ENCODE results near the gene GABBR2. TPM values are rescaled to one million over a fixed set of nuclear protein-coding genes. Genes with fewer than 3 reads are reported as not detected.

Gene GABBR2
- total and polyA plus RNA-seq, 2 donors (not counting 1 experiment from before 2014, with no cell fraction given): 0.03 TPM; not detected in 1

DNA sequence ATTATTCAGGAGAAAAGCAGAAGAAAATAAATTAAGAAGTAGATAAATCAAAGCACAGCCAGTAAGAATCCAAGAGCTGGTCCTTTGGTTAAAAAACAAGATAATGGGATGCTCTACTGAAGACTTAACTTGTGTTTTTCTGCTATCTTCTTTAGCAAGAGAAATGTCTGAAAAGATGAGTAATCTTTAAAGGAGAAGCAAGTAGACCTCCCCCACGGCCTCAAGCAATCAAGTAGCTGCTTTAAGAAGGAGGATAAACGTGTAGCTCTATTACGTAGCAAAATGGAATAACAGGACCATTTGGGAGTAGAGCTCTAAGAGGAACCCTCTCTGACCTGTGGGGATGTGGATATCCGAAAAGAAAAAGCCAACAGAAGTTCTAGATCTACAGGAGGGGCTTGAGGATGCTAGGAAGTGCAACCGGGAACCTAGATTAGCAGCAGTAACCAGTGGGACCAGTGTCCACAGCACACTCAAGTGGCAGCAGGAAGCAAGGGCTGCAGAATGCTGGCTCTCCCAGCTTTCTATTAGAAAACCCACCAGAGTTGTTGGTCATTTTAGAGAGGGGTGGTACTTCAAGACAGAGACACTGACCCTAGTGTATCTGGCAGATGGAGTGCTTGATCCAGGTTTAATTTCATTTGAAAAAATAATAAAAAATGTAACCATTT, 185.4 kb downstream of the GABBR2 start:
- H3K4me3 Mint-ChIP-seq: no peak overlapping the region
- ChIA-PET CTCF (interaction anchor here (0.6 kb wide), 1 partner anchor 448 kb away, joined by 3 read pairs; no protein-coding TSS in a partner anchor), POLR2A (no interaction called here)
- peaks cover 40% of the 10 kb centered on the region for H3K27me3 Mint-ChIP-seq
- Histone ChIP-seq H3K79me2 (ENCODE audit: control insufficient read depth, insufficient read depth, low read length) (no peaks in the 10 kb centered on the region), H3K27ac (ENCODE audit: low read length in 2 of 2) (no peak overlapping the region), H2AFZ (ENCODE audit: insufficient read depth, low read depth, low read length, poor library complexity, severe bottlenecking) (no peak overlapping the region), H3K9me3 (ENCODE audit: control extremely low read depth in 1 of 3, control insufficient read depth in 2 of 3, insufficient read depth in 1 of 3, low read length in 2 of 3) (no peaks in the 10 kb centered on the region), H3K4me1 (ENCODE audit: control insufficient read depth in 2 of 2, insufficient read depth in 2 of 2, low read length in 2 of 2) (no peaks in the 10 kb centered on the region), H3K27me3 (replicated peaks in 1 of 4; ENCODE audit: control extremely low read depth in 1 of 4, control insufficient read depth in 3 of 4, insufficient read depth in 4 of 4, low read length in 3 of 4) (peaks cover 0 to 12% (median 5%) of the 10 kb centered on the region in 4 experiments), H3K9ac (ENCODE audit: low read length) (no peak overlapping the region), H3K4me3 (ENCODE audit: control extremely low read depth in 1 of 5, extremely low read depth in 1 of 5, insufficient read depth in 1 of 5, low read depth in 2 of 5, low read length in 4 of 5) (no peak overlapping the region), H3K36me3 (replicated peaks in 1 of 2; ENCODE audit: control extremely low read depth in 1 of 2, control insufficient read depth in 1 of 2, extremely low read depth in 1 of 2, insufficient read depth in 2 of 2, low read length in 1 of 2) (no peaks in the 10 kb centered on the region), H3K4me2 (replicated peaks; ENCODE audit: low read depth, low read length, poor library complexity, severe bottlenecking) (no peak overlapping the region), H4K20me1 (ENCODE audit: control insufficient read depth, insufficient read depth, low read length, poor library complexity, severe bottlenecking) (no peaks in the 10 kb centered on the region)
- intact Hi-C loops (cut with micrococcal nuclease): loop anchor here (10.0 kb wide), 1 partner anchor 209 kb away; no protein-coding TSS in a partner anchor
- DNase-seq: no peak
- WGBS (ENCODE audit: insufficient coverage): 96% methylated on average over 3 of the region's 5 CpGs
- H3K9me3 Mint-ChIP-seq (ENCODE audit: insufficient read depth): no peaks in the 10 kb centered on the region
- TF ChIP-seq, protein P1, sequence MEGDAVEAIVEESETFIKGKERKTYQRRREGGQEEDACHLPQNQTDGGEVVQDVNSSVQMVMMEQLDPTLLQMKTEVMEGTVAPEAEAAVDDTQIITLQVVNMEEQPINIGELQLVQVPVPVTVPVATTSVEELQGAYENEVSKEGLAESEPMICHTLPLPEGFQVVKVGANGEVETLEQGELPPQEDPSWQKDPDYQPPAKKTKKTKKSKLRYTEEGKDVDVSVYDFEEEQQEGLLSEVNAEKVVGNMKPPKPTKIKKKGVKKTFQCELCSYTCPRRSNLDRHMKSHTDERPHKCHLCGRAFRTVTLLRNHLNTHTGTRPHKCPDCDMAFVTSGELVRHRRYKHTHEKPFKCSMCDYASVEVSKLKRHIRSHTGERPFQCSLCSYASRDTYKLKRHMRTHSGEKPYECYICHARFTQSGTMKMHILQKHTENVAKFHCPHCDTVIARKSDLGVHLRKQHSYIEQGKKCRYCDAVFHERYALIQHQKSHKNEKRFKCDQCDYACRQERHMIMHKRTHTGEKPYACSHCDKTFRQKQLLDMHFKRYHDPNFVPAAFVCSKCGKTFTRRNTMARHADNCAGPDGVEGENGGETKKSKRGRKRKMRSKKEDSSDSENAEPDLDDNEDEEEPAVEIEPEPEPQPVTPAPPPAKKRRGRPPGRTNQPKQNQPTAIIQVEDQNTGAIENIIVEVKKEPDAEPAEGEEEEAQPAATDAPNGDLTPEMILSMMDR (IDR thresholded peaks at IDR 0.05): no peak
- no peak for TF ChIP-seq EZH2 (IDR thresholded peaks at IDR 0.05; ENCODE audit: borderline replicate concordance, insufficient read depth, low read depth, low read length, poor library complexity, severe bottlenecking)
- no peak overlapping the region for H3K27ac Mint-ChIP-seq
- ATAC-seq (ENCODE audit: low read depth): no peak
- H3K4me1 Mint-ChIP-seq: no peaks in the 10 kb centered on the region

DNA sequence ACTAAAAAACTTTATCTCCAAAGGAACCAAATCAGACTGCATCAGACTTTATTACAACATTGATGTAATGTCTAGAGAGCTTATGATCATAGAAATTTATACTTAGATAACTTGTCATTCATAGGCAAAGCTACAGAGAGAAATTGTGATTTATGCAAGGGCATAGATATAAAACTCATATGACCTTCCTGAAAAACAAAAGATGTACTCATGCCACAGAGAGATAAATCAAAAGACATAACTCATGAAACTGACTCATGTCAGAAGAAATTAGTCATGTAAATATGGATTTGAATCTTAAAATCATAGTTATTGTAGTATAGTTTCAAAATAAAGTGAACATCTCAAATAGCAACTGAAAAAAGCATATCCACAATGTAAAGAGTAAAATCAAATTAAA, 186.2 kb downstream of the GABBR2 start:
- Histone ChIP-seq H3K27me3 (replicated peaks in 1 of 4; ENCODE audit: control extremely low read depth in 1 of 4, control insufficient read depth in 3 of 4, insufficient read depth in 4 of 4, low read length in 3 of 4) (peaks cover 0 to 12% (median 5%) of the 10 kb centered on the region in 4 experiments), H3K36me3 (replicated peaks in 1 of 2; ENCODE audit: control extremely low read depth in 1 of 2, control insufficient read depth in 1 of 2, extremely low read depth in 1 of 2, insufficient read depth in 2 of 2, low read length in 1 of 2) (no peaks in the 10 kb centered on the region), H3K79me2 (ENCODE audit: control insufficient read depth, insufficient read depth, low read length) (no peaks in the 10 kb centered on the region), H3K9me3 (ENCODE audit: control extremely low read depth in 1 of 3, control insufficient read depth in 2 of 3, insufficient read depth in 1 of 3, low read length in 2 of 3) (no peaks in the 10 kb centered on the region), H3K4me2 (replicated peaks; ENCODE audit: low read depth, low read length, poor library complexity, severe bottlenecking) (no peak overlapping the region), H3K4me1 (ENCODE audit: control insufficient read depth in 2 of 2, insufficient read depth in 2 of 2, low read length in 2 of 2) (no peaks in the 10 kb centered on the region), H4K20me1 (ENCODE audit: control insufficient read depth, insufficient read depth, low read length, poor library complexity, severe bottlenecking) (no peaks in the 10 kb centered on the region), H2AFZ (ENCODE audit: insufficient read depth, low read depth, low read length, poor library complexity, severe bottlenecking) (no peak overlapping the region), H3K27ac (ENCODE audit: low read length in 2 of 2) (no peak overlapping the region), H3K9ac (ENCODE audit: low read length) (no peak overlapping the region), H3K4me3 (ENCODE audit: control extremely low read depth in 1 of 5, extremely low read depth in 1 of 5, insufficient read depth in 1 of 5, low read depth in 2 of 5, low read length in 4 of 5) (no peak overlapping the region)
- POLR2A ChIA-PET: no interaction called here
- H3K4me3 Mint-ChIP-seq: no peak overlapping the region
- DNase-seq: no peak
- intact Hi-C loops (cut with micrococcal nuclease): loop anchor here (10.0 kb wide), 1 partner anchor 208 kb away; no protein-coding TSS in a partner anchor
- CTCF ChIA-PET: no interaction called here
- H3K27ac Mint-ChIP-seq: no peak overlapping the region
- no peaks in the 10 kb centered on the region for H3K4me1 Mint-ChIP-seq
- ATAC-seq (ENCODE audit: low read depth): no peak
- TF ChIP-seq, protein P1 (IDR thresholded peaks at IDR 0.05): no peak
- TF ChIP-seq EZH2 (IDR thresholded peaks at IDR 0.05; ENCODE audit: borderline replicate concordance, insufficient read depth, low read depth, low read length, poor library complexity, severe bottlenecking): no peak
- H3K9me3 Mint-ChIP-seq (ENCODE audit: insufficient read depth): no peaks in the 10 kb centered on the region
- peaks cover 40% of the 10 kb centered on the region for H3K27me3 Mint-ChIP-seq

All from B cell (primary cell).